ENCODE measurements around the gene ADPRS. TPM values are rescaled to one million over a fixed set of nuclear protein-coding genes. Genes with fewer than 3 reads are reported as not detected.

The ADPRS gene
- total and polyA plus RNA-seq, 9 of the 15 experiments (the other 6 are each of a cell fraction or from before 2014, with no cell fraction given), result 5.9 to 40.0 (median 27.4) TPM

- Histone ChIP-seq H3K4me2 (ENCODE audit: insufficient read depth, low read length) (no peak overlapping the region), H3K79me2 (ENCODE audit: control insufficient read depth, insufficient read depth, low read length) (no peaks in the 10 kb centered on the region), H3K9me3 (replicated peaks; ENCODE audit: control insufficient read depth, insufficient read depth, low read depth, low read length) (no peaks in the 10 kb centered on the region), H4K20me1 (replicated peaks; ENCODE audit: control insufficient read depth, insufficient read depth, low read length) (no peaks in the 10 kb centered on the region), H3K9me1 (ENCODE audit: control insufficient read depth, insufficient read depth, low read length) (no peaks in the 10 kb centered on the region), H3K4me3 (no peak overlapping the region), H3K36me3 (ENCODE audit: control insufficient read depth, insufficient read depth, low read length) (no peaks in the 10 kb centered on the region), H3K27me3 (ENCODE audit: control insufficient read depth in 2 of 2, insufficient read depth in 2 of 2, low read length in 2 of 2) (no peaks in the 10 kb centered on the region), H3K9ac (ENCODE audit: insufficient read depth in 1 of 2, low read depth in 2 of 2, low read length in 2 of 2) (no peak overlapping the region), H3K4me1 (replicated peaks in 1 of 2; ENCODE audit: control insufficient read depth in 2 of 2, insufficient read depth in 2 of 2, low read length in 2 of 2) (no peaks in the 10 kb centered on the region; a peak in 2 of 5 replicates), H3K27ac (ENCODE audit: extremely low read depth, low read depth, low read length) (no peak overlapping the region), H2AFZ (ENCODE audit: low read depth, low read length) (no peak overlapping the region)
- intact Hi-C loops (cut with micrococcal nuclease) (no loop called here), in situ Hi-C loops (cut with MboI) (no loop called here)
- CTCF ChIA-PET (ENCODE audit: low intra/inter-chr PET ratio), result no interaction called here
- DNase-seq (ENCODE audit: extremely low read depth in 1 of 4, low spot score in 3 of 4) (no peak), FAIRE-seq (no peak), ATAC-seq (no peak)
- peak in 1 of 2 experiments; percentile 63; a peak in 2 of 4 replicates for TF ChIP-seq RCOR1 (IDR thresholded peaks at IDR 0.05; ENCODE audit: borderline replicate concordance in 1 of 2, low read depth in 2 of 2, low read length in 2 of 2)
- TF ChIP-seq KDM1A (IDR thresholded peaks at IDR 0.05), result peak; percentile 79 to 86
- TF ChIP-seq TFE3 (CRISPR knock-in tag; IDR thresholded peaks at IDR 0.05), result no peak
- no peak for TF ChIP-seq NFE2 (IDR thresholded peaks at IDR 0.05; ENCODE audit: low read depth)
- POLR2A ChIA-PET, result interaction anchor here (1.6 kb wide), 1 partner anchor 18 kb away, joined by 3 read pairs; no protein-coding TSS in a partner anchor
- 17% methylated on average over 4 of the region's 4 CpGs for WGBS (ENCODE audit: insufficient coverage, low coverage, missing lambda C conversion rate)
- BruUV-seq (replicated peaks), result no TSS peak
Measured at GRCh38 chr1:36076979-36077573, 11.6 kb upstream of the ADPRS start.
